ENCODE data around the gene MCTP2. TPM values are rescaled to one million over a fixed set of nuclear protein-coding genes. Genes with fewer than 3 reads are reported as not detected.

The MCTP2 gene
- total and polyA plus RNA-seq, 2 of the 13 experiments (the other 11 are each of a cell fraction or from before 2014, with no cell fraction given) = 5.1 to 8.6 TPM

DNA sequence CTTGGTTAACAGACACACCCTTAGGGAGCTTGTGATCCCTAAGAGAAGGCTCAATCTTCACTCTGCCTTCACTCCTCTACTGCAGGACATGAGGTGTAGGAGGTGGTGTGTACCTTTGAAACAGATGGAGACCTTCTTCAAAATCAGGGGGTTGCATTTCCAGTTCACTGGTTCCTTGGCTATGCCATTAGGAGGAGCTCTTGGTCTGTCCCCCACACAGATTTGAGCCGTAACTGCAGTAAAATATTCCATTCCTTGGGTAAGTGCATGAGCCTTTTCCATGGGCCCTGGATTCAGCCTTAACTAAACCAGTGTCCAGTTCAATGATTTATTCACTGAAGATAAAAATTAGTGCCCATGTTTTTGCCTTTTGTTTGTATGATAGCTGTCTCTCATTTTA lies 144.6 kb downstream of the MCTP2 start:
- FAIRE-seq = no peak

More for the DNA sequence above, 144.6 kb downstream of the MCTP2 start:
- POLR2A ChIA-PET = no interaction called here
- intact Hi-C loops (cut with micrococcal nuclease; ENCODE audit: unreplicated experiment) = loop anchor here (10.0 kb wide), 1 partner anchor 459 kb away; no protein-coding TSS in a partner anchor
- Histone ChIP-seq H3K9ac (ENCODE audit: insufficient read depth, low read depth, low read length) (no peak overlapping the region), H3K27ac (ENCODE audit: extremely low read length, insufficient read depth, low read length) (no peak overlapping the region), H3K79me2 (ENCODE audit: insufficient read depth, low read length) (no peaks in the 10 kb centered on the region), H3K36me3 (replicated peaks in 1 of 2; ENCODE audit: control insufficient read depth in 1 of 2, insufficient read depth in 2 of 2, low read length in 2 of 2) (no peaks in the 10 kb centered on the region), H3K9me3 (ENCODE audit: low read length) (no peaks in the 10 kb centered on the region), H4K20me1 (ENCODE audit: insufficient read depth, low read length) (no peaks in the 10 kb centered on the region), H3K4me2 (ENCODE audit: low read depth, low read length) (no peak overlapping the region), H3K27me3 (ENCODE audit: control insufficient read depth in 1 of 2, insufficient read depth in 2 of 2, low read length in 2 of 2) (no peaks in the 10 kb centered on the region), H3K4me1 (ENCODE audit: insufficient read depth, low read length) (no peaks in the 10 kb centered on the region), H2AFZ (ENCODE audit: low read length) (no peak overlapping the region), H3K4me3 (replicated peaks in 1 of 3; ENCODE audit: insufficient read depth in 1 of 3, low read depth in 2 of 3, low read length in 3 of 3) (no peak overlapping the region)
- BruUV-seq (replicated peaks) = no TSS peak
- TF ChIP-seq, protein P1, sequence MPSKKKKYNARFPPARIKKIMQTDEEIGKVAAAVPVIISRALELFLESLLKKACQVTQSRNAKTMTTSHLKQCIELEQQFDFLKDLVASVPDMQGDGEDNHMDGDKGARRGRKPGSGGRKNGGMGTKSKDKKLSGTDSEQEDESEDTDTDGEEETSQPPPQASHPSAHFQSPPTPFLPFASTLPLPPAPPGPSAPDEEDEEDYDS (CRISPR knock-in tag; IDR thresholded peaks at IDR 0.05) = no peak
- TF ChIP-seq ZNF883 (CRISPR knock-in tag; IDR thresholded peaks at IDR 0.05; ENCODE audit: not compliant biosample characterization) (no peak), SMARCE1 (IDR thresholded peaks at IDR 0.05; ENCODE audit: borderline replicate concordance) (no peak), PAX8 (CRISPR knock-in tag; IDR thresholded peaks at IDR 0.05; ENCODE audit: borderline replicate concordance) (no peak), FOXC1 (CRISPR knock-in tag; IDR thresholded peaks at IDR 0.05; ENCODE audit: borderline replicate concordance) (no peak), GATA4 (IDR thresholded peaks at IDR 0.05; ENCODE audit: borderline replicate concordance, low read depth) (no peak), ZNF550 (CRISPR knock-in tag; IDR thresholded peaks at IDR 0.05; ENCODE audit: borderline replicate concordance) (no peak), GTF2F1 (IDR thresholded peaks at IDR 0.05; ENCODE audit: low read length) (no peak), ATF7 (IDR thresholded peaks at IDR 0.05) (no peak), ATF7 (CRISPR knock-in tag; IDR thresholded peaks at IDR 0.05) (no peak)
- TF ChIP-seq, protein P2, sequence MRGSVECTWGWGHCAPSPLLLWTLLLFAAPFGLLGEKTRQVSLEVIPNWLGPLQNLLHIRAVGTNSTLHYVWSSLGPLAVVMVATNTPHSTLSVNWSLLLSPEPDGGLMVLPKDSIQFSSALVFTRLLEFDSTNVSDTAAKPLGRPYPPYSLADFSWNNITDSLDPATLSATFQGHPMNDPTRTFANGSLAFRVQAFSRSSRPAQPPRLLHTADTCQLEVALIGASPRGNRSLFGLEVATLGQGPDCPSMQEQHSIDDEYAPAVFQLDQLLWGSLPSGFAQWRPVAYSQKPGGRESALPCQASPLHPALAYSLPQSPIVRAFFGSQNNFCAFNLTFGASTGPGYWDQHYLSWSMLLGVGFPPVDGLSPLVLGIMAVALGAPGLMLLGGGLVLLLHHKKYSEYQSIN (CRISPR knock-in tag; IDR thresholded peaks at IDR 0.05; ENCODE audit: borderline replicate concordance) = no peak
- TF ChIP-seq, protein P3, sequence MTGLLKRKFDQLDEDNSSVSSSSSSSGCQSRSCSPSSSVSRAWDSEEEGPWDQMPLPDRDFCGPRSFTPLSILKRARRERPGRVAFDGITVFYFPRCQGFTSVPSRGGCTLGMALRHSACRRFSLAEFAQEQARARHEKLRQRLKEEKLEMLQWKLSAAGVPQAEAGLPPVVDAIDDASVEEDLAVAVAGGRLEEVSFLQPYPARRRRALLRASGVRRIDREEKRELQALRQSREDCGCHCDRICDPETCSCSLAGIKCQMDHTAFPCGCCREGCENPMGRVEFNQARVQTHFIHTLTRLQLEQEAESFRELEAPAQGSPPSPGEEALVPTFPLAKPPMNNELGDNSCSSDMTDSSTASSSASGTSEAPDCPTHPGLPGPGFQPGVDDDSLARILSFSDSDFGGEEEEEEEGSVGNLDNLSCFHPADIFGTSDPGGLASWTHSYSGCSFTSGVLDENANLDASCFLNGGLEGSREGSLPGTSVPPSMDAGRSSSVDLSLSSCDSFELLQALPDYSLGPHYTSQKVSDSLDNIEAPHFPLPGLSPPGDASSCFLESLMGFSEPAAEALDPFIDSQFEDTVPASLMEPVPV (CRISPR knock-in tag; IDR thresholded peaks at IDR 0.05) = no peak
- TF ChIP-seq, protein P4, sequence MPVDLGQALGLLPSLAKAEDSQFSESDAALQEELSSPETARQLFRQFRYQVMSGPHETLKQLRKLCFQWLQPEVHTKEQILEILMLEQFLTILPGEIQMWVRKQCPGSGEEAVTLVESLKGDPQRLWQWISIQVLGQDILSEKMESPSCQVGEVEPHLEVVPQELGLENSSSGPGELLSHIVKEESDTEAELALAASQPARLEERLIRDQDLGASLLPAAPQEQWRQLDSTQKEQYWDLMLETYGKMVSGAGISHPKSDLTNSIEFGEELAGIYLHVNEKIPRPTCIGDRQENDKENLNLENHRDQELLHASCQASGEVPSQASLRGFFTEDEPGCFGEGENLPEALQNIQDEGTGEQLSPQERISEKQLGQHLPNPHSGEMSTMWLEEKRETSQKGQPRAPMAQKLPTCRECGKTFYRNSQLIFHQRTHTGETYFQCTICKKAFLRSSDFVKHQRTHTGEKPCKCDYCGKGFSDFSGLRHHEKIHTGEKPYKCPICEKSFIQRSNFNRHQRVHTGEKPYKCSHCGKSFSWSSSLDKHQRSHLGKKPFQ (CRISPR knock-in tag; IDR thresholded peaks at IDR 0.05; ENCODE audit: insufficient replicate concordance) = no peak
- in situ Hi-C loops (cut with HindIII; ENCODE audit: extremely low pct_ligation_motif_present, low pct_unique_long_range_greater_than_20kb) = no loop called here
- DNase-seq (ENCODE audit: low spot score) (no peak), ATAC-seq (no peak)
- CTCF ChIA-PET (ENCODE audit: low intra/inter-chr PET ratio, low total read pairs) = no interaction called here
- no CpG with 5 or more reads among the region's 1 CpG for WGBS (ENCODE audit: low lambda C conversion rate)

Measured in HepG2 (cell line).